HG03196 (cell line): ENCODE results near the gene CENPE.
"Not testable (repeated sequence)": the region's sequence is repeated elsewhere in the genome, so short reads cannot be mapped to it uniquely, and the experiment has no call there.

Experiments
- ATAC-seq: cut with Tn5 transposase; IDR thresholded peaks from one replicate; pipeline ENCODE4 v1.9.1; 2021; ENCODE audit not compliant: unreplicated experiment

CENPE gene

GRCh38 chr4:103198111-103198765, at the start of gene CENPE:
CENPE (minus strand) TSS chr4:103198343; CDS start chr4:103198319, 24 bp downstream.
- peak; percentile 93 for ATAC-seq

GRCh38 chr4:103244251-103244650, 46.1 kb upstream of the CENPE start:
- ATAC-seq: no peak

GRCh38 chr4:103230938-103231337, 32.8 kb upstream of the CENPE start:
- ATAC-seq: not testable (repeated sequence)

- ATAC-seq: not testable (repeated sequence)
Observed at GRCh38 chr4:103223556-103223955, 25.4 kb upstream of the CENPE start.

GRCh38 chr4:103207673-103208072, 9.5 kb upstream of the CENPE start:
- no peak for ATAC-seq

- ATAC-seq: no peak
Observed at GRCh38 chr4:103204111-103204510, 6.0 kb upstream of the CENPE start.

GRCh38 chr4:103201724-103202123, 3.6 kb upstream of the CENPE start:
- no peak for ATAC-seq

GRCh38 chr4:103201253-103201652, 3.1 kb upstream of the CENPE start:
- no peak for ATAC-seq

GRCh38 chr4:103199009-103199408, 866 bp upstream of the CENPE start:
- no peak for ATAC-seq

- peak; percentile 38 for ATAC-seq
Observed at GRCh38 chr4:103197765-103198110, 405 bp downstream of the CENPE start.

GRCh38 chr4:103193457-103193856, 4.7 kb downstream of the CENPE start:
- no peak for ATAC-seq

- no peak for ATAC-seq
Observed at GRCh38 chr4:103171006-103171405, 27.1 kb downstream of the CENPE start.

GRCh38 chr4:103169750-103170149, 28.4 kb downstream of the CENPE start:
- not testable (repeated sequence) for ATAC-seq

GRCh38 chr4:103168993-103169392, 29.1 kb downstream of the CENPE start:
- ATAC-seq: no peak

- ATAC-seq: no peak
Observed at GRCh38 chr4:103162176-103162575, 36.0 kb downstream of the CENPE start.

- no peak for ATAC-seq
Observed at GRCh38 chr4:103158760-103159159, 39.4 kb downstream of the CENPE start.

- no peak for ATAC-seq
Observed at GRCh38 chr4:103156106-103156505, 42.0 kb downstream of the CENPE start.

GRCh38 chr4:103152381-103152780, 45.8 kb downstream of the CENPE start:
- ATAC-seq: no peak

GRCh38 chr4:103150677-103151076, 47.5 kb downstream of the CENPE start:
- ATAC-seq: no peak

- ATAC-seq: no peak
Observed at GRCh38 chr4:103144926-103145325, 53.2 kb downstream of the CENPE start.

GRCh38 chr4:103137446-103137827, 60.7 kb downstream of the CENPE start:
- no peak for ATAC-seq

GRCh38 chr4:103136671-103137445, 61.3 kb downstream of the CENPE start:
- no peak for ATAC-seq

- no peak for ATAC-seq
Observed at GRCh38 chr4:103129174-103129573, 69.0 kb downstream of the CENPE start.
